GM23338 (cell line): Measurements from ENCODE around the gene GPC5. TPM values are rescaled to one million over a fixed set of nuclear protein-coding genes. Genes with fewer than 3 reads are reported as not detected.

Experiments used
- ATAC-seq: fragments of 200-7000 bp; cut with Tn5 transposase; 3 replicates; pipeline ENCODE4 v1.9.1; 2020
- DNase-seq: peaks from one replicate; pipeline ENCODE4 v3.0.0-alpha.2; 2015; ENCODE audit warnings: low spot score
- H2AFZ ChIP-seq: fragments of 200-600 bp; sonication (generic); 2 replicates; pipeline ENCODE4 v1.8.0; 2016; ENCODE audit warnings: antibody characterized with exemption, mild to moderate bottlenecking, moderate library complexity
- H3F3A ChIP-seq: fragments of 200-600 bp; sonication (generic); replicated peaks from 2 replicates; pipeline ENCODE4 v1.8.0; 2017; ENCODE audit warnings: antibody characterized with exemption, mixed run types, low read depth
- H3K27ac ChIP-seq: fragments of 200-600 bp; sonication (generic); 2 replicates; pipeline ENCODE4 v1.6.1; 2016; ENCODE audit warnings: low read depth
- H3K27me3 ChIP-seq: fragments of 200-600 bp; sonication (generic); 2 replicates; pipeline ENCODE4 v1.8.0; 2016; ENCODE audit warnings: mild to moderate bottlenecking, mixed run types, moderate library complexity; ENCODE audit not compliant: insufficient read depth
- H3K36me3 ChIP-seq: fragments of 200-600 bp; sonication (generic); 2 replicates; pipeline ENCODE4 v1.8.0; 2016; ENCODE audit warnings: mild to moderate bottlenecking; ENCODE audit not compliant: insufficient read depth
- H3K4me1 ChIP-seq: fragments of 200-600 bp; sonication (generic); 2 replicates; pipeline ENCODE4 v1.8.0; 2016; ENCODE audit warnings: mild to moderate bottlenecking, moderate library complexity; ENCODE audit not compliant: insufficient read depth
- H3K4me2 ChIP-seq: fragments of 200-600 bp; sonication (generic); 2 replicates; pipeline ENCODE4 v1.7.1; 2017; ENCODE audit warnings: mixed run types
- H3K4me3 ChIP-seq: fragments of 200-600 bp; sonication (generic); 2 replicates; pipeline ENCODE4 v1.6.1; 2016; ENCODE audit warnings: mixed run types
- H3K79me2 ChIP-seq: fragments of 200-600 bp; sonication (generic); replicated peaks from 2 replicates; pipeline ENCODE4 v1.8.0; 2017; ENCODE audit warnings: mild to moderate bottlenecking; ENCODE audit not compliant: insufficient read depth
- H3K9me2 ChIP-seq: fragments of 200-600 bp; sonication (generic); 2 replicates; pipeline ENCODE4 v1.8.0; 2017; ENCODE audit not compliant: insufficient read depth
- H4K20me1 ChIP-seq: fragments of 200-600 bp; sonication (generic); replicated peaks from 2 replicates; pipeline ENCODE4 v1.8.0; 2017; ENCODE audit warnings: mild to moderate bottlenecking; ENCODE audit not compliant: insufficient read depth
- H3K27ac Mint-ChIP-seq: 2 replicates; pipeline ENCODE4 v1.8.0; 2020; ENCODE audit warnings: inconsistent platforms, mild to moderate bottlenecking, moderate library complexity, mixed read lengths
- H3K27me3 Mint-ChIP-seq: 3 replicates; pipeline ENCODE4 v1.8.0; 2022; ENCODE audit warnings: low read depth, mild to moderate bottlenecking, moderate library complexity, mixed read lengths, inconsistent platforms; ENCODE audit not compliant: insufficient read depth, poor library complexity
- H3K36me3 Mint-ChIP-seq: 3 replicates; pipeline ENCODE4 v1.8.0; 2021; ENCODE audit warnings: low read depth, mild to moderate bottlenecking, inconsistent platforms, moderate library complexity, mixed read lengths
- H3K4me1 Mint-ChIP-seq: 3 replicates; pipeline ENCODE4 v1.8.0; 2020; ENCODE audit warnings: mild to moderate bottlenecking, inconsistent platforms, mixed read lengths
- H3K4me3 Mint-ChIP-seq: 3 replicates; pipeline ENCODE4 v1.8.0; 2021; ENCODE audit warnings: moderate library complexity, mild to moderate bottlenecking, inconsistent platforms, mixed read lengths
- H3K9me3 Mint-ChIP-seq: 3 replicates; pipeline ENCODE4 v1.8.0; 2020; ENCODE audit warnings: moderate library complexity, mild to moderate bottlenecking, inconsistent platforms, mixed read lengths
- CREB1 ChIP-seq: fragments of 250-450 bp; sonication (Bioruptor Pico); IDR thresholded peaks from 2 replicates; pipeline ENCODE4 v1.5.0; 2020; ENCODE audit warnings: low read depth, mild to moderate bottlenecking, moderate library complexity
- ETS1 ChIP-seq: IDR thresholded peaks from 2 replicates; pipeline ENCODE4 v1.6.1; 2016; ENCODE audit warnings: antibody characterized with exemption
- EZH2 ChIP-seq: fragments of 200-600 bp; sonication (generic); IDR thresholded peaks from one replicate; pipeline ENCODE4 v1.8.0; 2017; ENCODE audit warnings: antibody characterized with exemption, mild to moderate bottlenecking, low read depth; ENCODE audit not compliant: unreplicated experiment
- EZH2phosphoT487 ChIP-seq: fragments of 200-600 bp; sonication (generic); IDR thresholded peaks from one replicate; pipeline ENCODE4 v1.8.1; 2018; ENCODE audit warnings: antibody characterized with exemption; ENCODE audit not compliant: unreplicated experiment
- JUNB ChIP-seq: IDR thresholded peaks from one replicate; pipeline ENCODE4 v1.6.1; 2016; ENCODE audit warnings: antibody characterized with exemption; ENCODE audit not compliant: unreplicated experiment
- NANOG ChIP-seq: IDR thresholded peaks from 2 replicates; pipeline ENCODE4 v1.6.1; 2016; ENCODE audit warnings: antibody characterized with exemption, borderline replicate concordance
- POLR2AphosphoS5 ChIP-seq: IDR thresholded peaks from 2 replicates; pipeline ENCODE4 v1.6.1; 2016; ENCODE audit warnings: antibody characterized with exemption, low read depth
- REST ChIP-seq: IDR thresholded peaks from one replicate; pipeline ENCODE4 v1.6.1; 2018; ENCODE audit warnings: antibody characterized with exemption; ENCODE audit not compliant: unreplicated experiment
- STAT1 ChIP-seq: IDR thresholded peaks from one replicate; pipeline ENCODE4 v1.6.1; 2016; ENCODE audit warnings: antibody characterized with exemption; ENCODE audit not compliant: unreplicated experiment
- ZNF114 ChIP-seq: fragments of 250-450 bp; sonication (Bioruptor Pico); IDR thresholded peaks from 2 replicates; pipeline ENCODE4 v1.5.0; 2020; ENCODE audit warnings: mild to moderate bottlenecking, moderate library complexity
- ZNF331 ChIP-seq: fragments of 250-450 bp; sonication (Bioruptor Pico); IDR thresholded peaks from 2 replicates; pipeline ENCODE4 v1.5.0; 2020; ENCODE audit warnings: low read depth, mild to moderate bottlenecking, moderate library complexity
- polyA plus RNA-seq: library from polyadenylated mRNA; unstranded; fragments of >200 nt; fragmentation: Nextera tagmentation; extraction: Ambion mirVana; gene quantifications from 2 replicates; pipeline ENCODE4 v1.2.1, GENCODE V29; 2016
- total RNA-seq: library from RNA; depleted of rRNA; stranded (reverse); fragments of >200 nt; shearing (Covaris generic); gene quantifications from 2 replicates; pipeline ENCODE4 v1.2.3, GENCODE V29; 2014

GPC5 gene
- total and polyA plus RNA-seq, 2 experiments from 2014 or later, result 0.95 to 1.1 TPM

- Histone ChIP-seq H3K4me2 (peak overlapping the region; percentile 58), H3K27me3 (no peaks in the 10 kb centered on the region), H3F3A (no peaks in the 10 kb centered on the region), H3K4me3 (0 out of 2 replicates have a peak overlapping the region, but pooled peaks have one; percentile 2), H3K27ac (peak overlapping the region; percentile 45), H3K79me2 (no peaks in the 10 kb centered on the region), H3K9me2 (peaks cover 7% of the 10 kb centered on the region; the same call in 1 of the 2 replicates), H3K36me3 (no peaks in the 10 kb centered on the region), H2AFZ (peak overlapping the region; percentile 88), H3K4me1 (peaks cover 32% of the 10 kb centered on the region), H4K20me1 (no peaks in the 10 kb centered on the region)
- Mint-ChIP-seq H3K36me3 (no peaks in the 10 kb centered on the region), H3K27ac (peak overlapping the region; percentile 57), H3K9me3 (no peaks in the 10 kb centered on the region), H3K27me3 (no peaks in the 10 kb centered on the region), H3K4me1 (peaks cover 35% of the 10 kb centered on the region), H3K4me3 (no peak overlapping the region)
- TF ChIP-seq ETS1 (no peak), NANOG (no peak), ZNF114 (CRISPR knock-in tag) (no peak), POLR2AphosphoS5 (no peak), REST (no peak), CREB1 (CRISPR knock-in tag) (no peak)
- ATAC-seq (peak; percentile 35; the same call in 1 of the 3 replicates), DNase-seq (peak; percentile 2)
Observed at GRCh38 chr13:91774397-91774796, 376.0 kb downstream of the GPC5 start.

GRCh38 chr13:91776611-91777193 lies 378.3 kb downstream of the GPC5 start:
- H3K27ac Mint-ChIP-seq, result no peak overlapping the region
- ATAC-seq (no peak), DNase-seq (no peak)
- H3K9me3 Mint-ChIP-seq, result no peaks in the 10 kb centered on the region
- Histone ChIP-seq H3K4me1 (peaks cover 32% of the 10 kb centered on the region), H3F3A (no peaks in the 10 kb centered on the region), H4K20me1 (no peaks in the 10 kb centered on the region), H3K9me2 (peaks cover 4% of the 10 kb centered on the region; the same call in 1 of the 2 replicates), H3K4me3 (no peak overlapping the region), H3K27me3 (no peaks in the 10 kb centered on the region), H3K27ac (no peak overlapping the region), H2AFZ (no peak overlapping the region), H3K36me3 (no peaks in the 10 kb centered on the region), H3K79me2 (no peaks in the 10 kb centered on the region), H3K4me2 (no peak overlapping the region)
- H3K4me1 Mint-ChIP-seq, result peaks cover 35% of the 10 kb centered on the region
- H3K36me3 Mint-ChIP-seq, result no peaks in the 10 kb centered on the region
- no peak overlapping the region for H3K4me3 Mint-ChIP-seq
- no peaks in the 10 kb centered on the region for H3K27me3 Mint-ChIP-seq
- TF ChIP-seq JUNB, result no peak
- TF ChIP-seq CREB1 (CRISPR knock-in tag), result no peak
- no peak for TF ChIP-seq ZNF114 (CRISPR knock-in tag)
- no peak for TF ChIP-seq NANOG
- no peak for TF ChIP-seq POLR2AphosphoS5
- no peak for TF ChIP-seq ZNF331 (CRISPR knock-in tag)
- no peak for TF ChIP-seq REST
- TF ChIP-seq EZH2phosphoT487, result no peak
- no peak for TF ChIP-seq ETS1
- TF ChIP-seq EZH2, result no peak
- no peak for TF ChIP-seq STAT1
